Large intestine (tissue), 3 donors: ENCODE data around the gene ARL8A. TPM values are rescaled to one million over a fixed set of nuclear protein-coding genes. Genes with fewer than 3 reads are reported as not detected.

Source experiments
- DNase-seq, 2 donors: peaks; one replicate each; pipeline versions ENCODE4 v3.0.0 to v3.0.0-alpha.2; 2013
- H3K27ac ChIP-seq: one replicate; pipeline ENCODE4 v1.5.1; 2013; ENCODE audit warnings: low read length
- H3K27me3 ChIP-seq: 2 replicates; pipeline ENCODE4 v1.6.1; 2013; ENCODE audit warnings: low read length; ENCODE audit not compliant: control insufficient read depth, insufficient read depth
- H3K36me3 ChIP-seq: 2 replicates; pipeline ENCODE4 v1.6.1; 2013; ENCODE audit warnings: low read length; ENCODE audit not compliant: control insufficient read depth, insufficient read depth
- H3K4me1 ChIP-seq: one replicate; pipeline ENCODE4 v1.6.1; 2013; ENCODE audit warnings: low read length; ENCODE audit not compliant: control insufficient read depth, insufficient read depth
- H3K4me3 ChIP-seq: one replicate; pipeline ENCODE4 v1.5.1; 2013; ENCODE audit warnings: low read length
- H3K9me3 ChIP-seq: one replicate; pipeline ENCODE4 v1.6.1; 2013; ENCODE audit warnings: mild to moderate bottlenecking, low read depth, low read length, moderate library complexity; ENCODE audit not compliant: control insufficient read depth
- WGBS: methylation state at CpG from one replicate; pipeline ENCODE4 v1.1.5; 2013; ENCODE audit warnings: low lambda C conversion rate; ENCODE audit not compliant: insufficient coverage; 5-methylcytosine and 5-hydroxymethylcytosine counted together
- polyA plus RNA-seq: library from polyadenylated mRNA; unstranded; fragments of 120-200 nt; gene quantifications from one replicate; pipeline ENCODE4 v1.2.1, GENCODE V29; 2013

Gene ARL8A
- polyA plus RNA-seq, 1 donor = 37.4 TPM

DNA sequence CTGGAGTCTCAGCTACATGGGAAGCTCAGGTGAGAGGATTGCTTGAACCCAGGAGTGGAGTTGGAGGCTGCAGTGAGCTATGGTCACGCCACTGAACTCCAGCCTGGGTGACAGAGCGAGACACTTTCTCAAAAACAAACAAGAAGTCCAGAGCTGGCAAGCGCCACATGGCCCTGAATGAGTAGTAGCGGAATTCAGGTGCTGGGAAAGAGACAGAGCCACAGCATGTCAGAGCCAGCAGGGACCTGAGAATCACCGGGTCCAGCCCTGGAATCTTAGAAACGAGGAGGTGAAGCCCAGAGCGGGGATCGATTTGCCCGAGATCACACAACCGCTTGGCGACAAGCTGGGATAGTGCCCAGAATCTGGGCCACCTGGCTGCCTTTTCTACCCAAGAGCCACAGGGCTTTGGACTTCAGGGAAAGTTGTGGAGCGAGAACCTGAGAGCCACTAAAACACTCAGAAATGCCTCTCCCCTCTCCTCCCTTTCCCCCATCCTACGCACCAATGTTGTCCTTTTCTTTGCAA, 9.8 kb downstream of the ARL8A start:
- Histone ChIP-seq H3K4me1 (no peaks in the 10 kb centered on the region), H3K27me3 (no peaks in the 10 kb centered on the region), H3K36me3 (peaks cover 52% of the 10 kb centered on the region), H3K27ac (no peak overlapping the region), H3K4me3 (no peak overlapping the region), H3K9me3 (no peaks in the 10 kb centered on the region)
- DNase-seq = no peak
- WGBS = no CpG with 5 or more reads among the region's 13 CpGs

DNA sequence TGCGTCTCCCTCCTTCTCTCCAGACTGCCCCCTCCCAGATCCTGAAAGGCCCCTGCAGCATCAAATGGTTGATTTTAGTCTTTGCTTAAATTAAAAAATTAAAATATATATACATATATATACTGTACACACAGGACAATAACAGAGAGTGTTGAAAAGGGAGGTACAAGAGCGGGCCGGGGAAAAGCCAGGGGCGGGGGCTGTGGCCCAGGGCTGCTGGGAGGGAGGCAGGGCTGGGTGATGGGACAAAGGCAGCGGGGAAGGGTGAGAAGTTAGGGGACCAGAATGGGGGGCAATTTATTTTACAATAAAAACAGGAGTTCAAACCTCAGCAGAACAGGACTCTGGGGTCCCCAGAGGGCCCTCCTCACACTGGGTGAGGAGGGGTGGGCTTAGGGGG, 10.5 kb downstream of the ARL8A start:
- DNase-seq = no peak
- H3K27ac ChIP-seq = no peak overlapping the region
- no peaks in the 10 kb centered on the region for H3K9me3 ChIP-seq
- peaks cover 52% of the 10 kb centered on the region for H3K36me3 ChIP-seq
- H3K4me3 ChIP-seq = no peak overlapping the region
- H3K4me1 ChIP-seq = no peaks in the 10 kb centered on the region
- no CpG with 5 or more reads among the region's 5 CpGs for WGBS
- no peaks in the 10 kb centered on the region for H3K27me3 ChIP-seq

DNA sequence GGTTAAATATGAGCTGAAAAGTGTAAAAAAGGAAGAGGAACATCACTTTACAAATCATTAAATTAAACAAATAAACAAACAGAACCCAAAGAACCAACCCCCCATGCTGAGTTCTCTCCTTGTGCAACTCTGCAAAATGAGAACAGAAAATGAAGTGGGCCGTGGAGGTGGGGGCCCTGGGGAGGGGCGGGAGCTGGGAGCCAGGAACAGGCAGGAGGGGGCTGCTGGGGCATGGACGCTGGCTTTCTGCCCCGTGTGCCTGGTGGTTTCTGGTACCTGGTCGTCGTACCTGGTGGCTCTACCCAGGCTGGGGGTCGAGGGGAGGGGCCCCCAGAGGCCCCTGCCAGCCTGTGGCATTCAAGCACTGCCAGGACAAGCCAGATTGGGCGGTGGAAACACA, 11.0 kb downstream of the ARL8A start:
- Histone ChIP-seq H3K4me3 (no peak overlapping the region), H3K27ac (no peak overlapping the region), H3K27me3 (no peaks in the 10 kb centered on the region), H3K9me3 (no peaks in the 10 kb centered on the region), H3K4me1 (no peaks in the 10 kb centered on the region), H3K36me3 (peaks cover 51% of the 10 kb centered on the region)
- DNase-seq = no peak
- WGBS = no CpG with 5 or more reads among the region's 8 CpGs

DNA sequence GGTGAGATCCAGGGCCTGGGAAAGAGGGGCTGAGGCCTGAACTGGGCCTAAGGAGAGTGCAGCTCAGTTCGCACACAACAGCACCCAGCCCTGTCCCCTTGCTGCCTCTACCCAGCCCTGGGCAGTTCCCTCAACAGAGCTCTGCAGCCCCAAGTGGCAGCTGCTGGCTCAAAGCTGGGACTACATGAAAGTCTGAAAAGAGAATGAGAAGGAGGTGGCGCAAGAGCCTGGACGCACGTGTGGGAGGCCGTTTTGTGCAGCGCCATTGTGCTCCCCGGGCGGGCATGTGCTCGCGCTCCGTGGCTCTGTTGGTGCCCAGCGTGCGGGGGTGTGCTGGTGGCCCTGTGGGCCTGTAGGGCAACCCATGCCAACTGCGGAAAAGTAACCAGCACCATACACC, 11.5 kb downstream of the ARL8A start:
- no CpG with 5 or more reads among the region's 14 CpGs for WGBS
- H3K4me3 ChIP-seq = no peak overlapping the region
- H3K27ac ChIP-seq = no peak overlapping the region
- no peaks in the 10 kb centered on the region for H3K9me3 ChIP-seq
- H3K27me3 ChIP-seq = no peaks in the 10 kb centered on the region
- DNase-seq = no peak
- no peaks in the 10 kb centered on the region for H3K4me1 ChIP-seq
- peaks cover 46% of the 10 kb centered on the region for H3K36me3 ChIP-seq

DNA sequence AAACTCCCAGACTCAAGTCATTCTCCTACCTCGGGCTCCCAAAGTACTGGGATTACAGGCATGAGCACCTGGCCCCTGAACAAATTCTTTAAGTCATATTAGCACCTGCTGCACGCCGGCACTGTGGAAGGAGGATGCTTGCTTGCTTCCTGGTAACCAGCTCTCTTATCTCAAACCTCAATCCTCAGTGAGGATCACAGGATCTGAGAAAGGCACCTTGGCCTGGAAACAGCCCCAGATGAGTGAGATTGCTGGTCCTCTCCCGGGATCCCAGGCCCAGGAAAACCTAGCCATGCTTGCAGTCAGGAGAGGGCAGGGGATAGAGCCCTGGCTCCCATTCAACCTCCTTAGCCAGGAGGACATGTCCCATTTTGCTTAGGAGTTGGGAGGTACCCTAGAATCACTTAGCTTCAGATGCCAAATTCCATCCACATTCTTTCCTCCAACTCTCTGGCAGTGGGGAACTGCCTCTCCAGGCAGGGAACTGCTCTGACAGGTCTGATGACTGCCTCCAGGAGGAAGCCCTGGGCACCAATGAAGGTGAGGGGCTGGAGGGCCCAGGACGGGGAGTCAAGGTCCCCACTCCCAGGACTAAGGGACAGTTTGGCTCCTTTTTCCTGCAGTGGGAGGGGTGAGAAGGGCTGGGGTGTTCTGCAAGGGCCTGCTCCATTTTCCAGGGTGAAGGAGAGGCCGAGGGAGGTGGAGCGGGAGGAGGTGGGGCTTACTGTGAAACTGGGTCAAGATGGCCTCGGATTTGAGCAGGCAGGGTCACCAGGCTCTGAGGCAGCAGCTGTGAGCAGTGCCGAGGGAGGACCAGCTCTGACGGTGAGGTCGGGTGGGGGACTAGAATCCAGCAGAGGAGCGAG, 12.3 kb downstream of the ARL8A start:
- no peak overlapping the region for H3K4me3 ChIP-seq
- H3K27ac ChIP-seq = no peak overlapping the region
- no peaks in the 10 kb centered on the region for H3K27me3 ChIP-seq
- H3K36me3 ChIP-seq = peaks cover 39% of the 10 kb centered on the region
- no peaks in the 10 kb centered on the region for H3K4me1 ChIP-seq
- no peak for DNase-seq
- no CpG with 5 or more reads among the region's 12 CpGs for WGBS
- H3K9me3 ChIP-seq = no peaks in the 10 kb centered on the region

DNA sequence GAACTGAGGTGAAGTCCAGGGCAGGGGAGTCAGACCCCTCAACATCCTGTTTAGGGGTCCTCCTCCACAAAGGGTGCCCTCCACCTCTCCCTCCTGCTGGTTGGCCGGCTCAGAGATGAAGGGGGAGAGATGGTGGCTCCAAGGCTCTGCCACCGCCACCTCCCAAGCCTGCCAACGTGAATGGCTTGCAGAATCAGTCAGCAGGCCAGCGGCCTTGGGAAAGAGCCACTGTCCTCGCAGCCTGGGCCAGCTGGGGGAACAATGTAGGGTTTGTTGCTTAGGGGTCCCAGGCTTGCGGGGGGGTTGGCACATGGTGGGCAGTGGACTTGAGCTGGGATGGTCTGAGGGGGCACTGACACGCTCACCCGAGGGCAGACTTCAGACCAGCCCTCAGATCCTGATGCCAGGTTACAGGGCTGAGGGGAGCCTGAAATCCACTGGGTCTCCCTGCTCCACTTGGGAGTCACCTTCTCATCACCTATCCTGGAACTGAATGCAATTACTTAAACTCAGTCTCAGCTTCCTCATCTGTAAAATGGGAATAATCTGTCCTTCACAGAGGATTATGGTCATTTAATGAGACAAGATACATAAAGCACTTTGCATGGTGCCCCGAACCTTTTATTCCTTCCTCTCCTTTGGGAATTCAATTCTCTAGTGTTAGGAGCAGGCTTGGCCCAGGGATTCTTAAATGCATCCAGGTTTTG, 13.6 kb downstream of the ARL8A start:
- Histone ChIP-seq H3K36me3 (peaks cover 36% of the 10 kb centered on the region), H3K27ac (no peak overlapping the region), H3K4me3 (no peak overlapping the region), H3K4me1 (no peaks in the 10 kb centered on the region), H3K9me3 (no peaks in the 10 kb centered on the region), H3K27me3 (no peaks in the 10 kb centered on the region)
- DNase-seq = no peak
- no CpG with 5 or more reads among the region's 9 CpGs for WGBS

DNA sequence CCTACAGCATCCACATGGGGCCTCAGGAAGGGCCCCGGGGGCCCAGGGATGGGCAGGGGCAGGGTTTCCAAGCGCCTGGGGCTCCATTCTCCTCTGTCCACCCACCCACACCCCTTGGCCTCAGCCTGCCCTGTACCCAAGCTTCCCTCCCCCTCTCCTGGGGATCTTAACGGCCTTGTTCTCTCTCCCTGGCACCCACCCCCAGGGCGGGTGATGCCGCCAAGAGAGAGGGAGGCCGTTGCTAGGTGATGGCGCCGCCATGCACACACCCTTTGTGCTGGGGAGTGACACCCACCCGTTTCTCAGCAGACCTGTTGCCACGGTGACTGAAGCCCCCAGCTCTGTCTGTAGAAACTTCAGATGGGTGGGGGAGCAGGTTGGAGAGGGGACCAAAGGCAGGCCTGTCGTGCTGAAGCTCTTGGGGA, 14.2 kb downstream of the ARL8A start:
- Histone ChIP-seq H3K4me3 (no peak overlapping the region), H3K9me3 (no peaks in the 10 kb centered on the region), H3K36me3 (peaks cover 30% of the 10 kb centered on the region), H3K4me1 (no peaks in the 10 kb centered on the region), H3K27me3 (no peaks in the 10 kb centered on the region), H3K27ac (no peak overlapping the region)
- WGBS = no CpG with 5 or more reads among the region's 11 CpGs
- DNase-seq = no peak

DNA sequence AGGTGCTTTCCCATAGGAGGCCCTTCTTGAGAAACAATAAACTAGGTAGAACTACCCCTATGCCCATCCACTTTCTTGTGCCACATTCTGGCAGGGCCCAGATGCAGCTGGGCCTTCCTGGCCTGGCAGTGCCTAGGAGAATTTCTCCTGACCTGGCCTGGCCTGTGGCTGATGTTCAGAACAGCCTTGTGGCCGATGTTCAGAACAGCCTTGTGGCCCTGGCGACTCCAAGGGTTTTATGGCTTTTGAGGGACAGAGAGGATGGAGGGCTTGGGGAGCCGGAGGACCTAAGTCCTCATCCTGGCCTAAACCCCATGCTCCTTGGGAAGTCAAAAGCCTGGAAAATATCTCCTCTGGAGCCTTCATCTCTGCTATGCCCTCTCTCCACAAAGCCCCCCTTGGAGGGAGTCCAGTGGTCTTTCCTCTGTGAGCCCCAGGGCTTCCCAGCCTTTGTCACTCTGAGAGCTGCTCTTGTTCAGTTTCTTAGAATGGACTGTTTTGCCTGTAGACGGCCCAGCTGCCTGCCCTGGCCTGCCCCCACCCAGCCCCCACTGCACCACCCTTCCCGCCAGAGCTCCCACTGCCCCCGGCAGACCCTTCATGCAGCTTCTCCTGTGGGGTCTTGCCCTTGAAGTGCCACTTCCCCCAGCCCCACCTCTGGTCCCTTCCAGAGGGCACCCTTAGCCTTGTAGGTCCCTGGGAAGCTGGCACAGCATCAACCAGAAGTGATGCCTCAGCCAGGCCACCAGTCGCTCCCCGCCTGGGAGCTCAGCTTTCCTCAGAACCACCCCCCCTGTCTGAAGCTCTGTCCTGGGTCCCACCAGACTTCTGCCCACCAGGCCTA, 14.9 kb downstream of the ARL8A start:
- Histone ChIP-seq H3K4me1 (no peaks in the 10 kb centered on the region), H3K4me3 (no peak overlapping the region), H3K27ac (no peak overlapping the region), H3K9me3 (no peaks in the 10 kb centered on the region), H3K27me3 (no peaks in the 10 kb centered on the region), H3K36me3 (peaks cover 25% of the 10 kb centered on the region)
- WGBS = no CpG with 5 or more reads among the region's 8 CpGs
- no peak for DNase-seq

DNA sequence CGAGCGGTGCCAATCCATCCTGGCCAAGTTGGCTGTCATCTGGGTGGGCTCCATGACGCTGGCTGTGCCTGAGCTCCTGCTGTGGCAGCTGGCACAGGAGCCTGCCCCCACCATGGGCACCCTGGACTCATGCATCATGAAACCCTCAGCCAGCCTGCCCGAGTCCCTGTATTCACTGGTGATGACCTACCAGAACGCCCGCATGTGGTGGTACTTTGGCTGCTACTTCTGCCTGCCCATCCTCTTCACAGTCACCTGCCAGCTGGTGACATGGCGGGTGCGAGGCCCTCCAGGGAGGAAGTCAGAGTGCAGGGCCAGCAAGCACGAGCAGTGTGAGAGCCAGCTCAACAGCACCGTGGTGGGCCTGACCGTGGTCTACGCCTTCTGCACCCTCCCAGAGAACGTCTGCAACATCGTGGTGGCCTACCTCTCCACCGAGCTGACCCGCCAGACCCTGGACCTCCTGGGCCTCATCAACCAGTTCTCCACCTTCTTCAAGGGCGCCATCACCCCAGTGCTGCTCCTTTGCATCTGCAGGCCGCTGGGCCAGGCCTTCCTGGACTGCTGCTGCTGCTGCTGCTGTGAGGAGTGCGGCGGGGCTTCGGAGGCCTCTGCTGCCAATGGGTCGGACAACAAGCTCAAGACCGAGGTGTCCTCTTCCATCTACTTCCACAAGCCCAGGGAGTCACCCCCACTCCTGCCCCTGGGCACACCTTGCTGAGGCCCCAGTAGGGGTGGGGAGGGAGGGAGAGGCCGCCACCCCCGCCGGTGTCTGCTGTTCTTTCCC, 16.5 kb downstream of the ARL8A start:
- H3K4me1 ChIP-seq = no peaks in the 10 kb centered on the region
- DNase-seq = no peak
- H3K4me3 ChIP-seq = no peak overlapping the region
- no peak overlapping the region for H3K27ac ChIP-seq
- no peaks in the 10 kb centered on the region for H3K27me3 ChIP-seq
- peaks cover 11% of the 10 kb centered on the region for H3K36me3 ChIP-seq
- H3K9me3 ChIP-seq = no peaks in the 10 kb centered on the region
- WGBS = no CpG with 5 or more reads among the region's 26 CpGs
